Measurements from ENCODE around the gene MXRA7.

The MXRA7 gene

GRCh38 chr17:76631821-76632565 is 78.8 kb downstream of the MXRA7 start:
- TF ChIP-seq CTCF (IDR thresholded peaks at IDR 0.05; ENCODE audit: control insufficient read depth, extremely low read depth, insufficient read depth), result no peak
- no peak for DNase-seq (ENCODE audit: low read depth)
- H3K4me3 ChIP-seq (ENCODE audit: low read depth, low read length), result no peak overlapping the region

- H3K4me3 ChIP-seq (ENCODE audit: low read depth, low read length), result no peak overlapping the region
- no peak for DNase-seq (ENCODE audit: low read depth)
- TF ChIP-seq CTCF (IDR thresholded peaks at IDR 0.05; ENCODE audit: control insufficient read depth, extremely low read depth, insufficient read depth), result no peak
Observed at GRCh38 chr17:76630151-76630550, 80.6 kb downstream of the MXRA7 start.

All from LNCaP clone FGC (cell line).